Amygdala (tissue), 56 donors: Measurements from ENCODE around the gene DNAJC2.
"Not testable (repeated sequence)": the region's sequence is repeated elsewhere in the genome, so short reads cannot be mapped to it uniquely, and the experiment has no call there.

Experiments
- DNase-seq, 56 donors: peaks; one replicate each; lab custom pipeline; 2025; lab: John Stamatoyannopoulos, UW

DNAJC2 gene

GRCh38 chr7:103278195-103278594 lies 66.4 kb downstream of the DNAJC2 start:
- DNase-seq = peak in 1 of 56 donors; percentile 1

- not testable (repeated sequence) for DNase-seq
These were observed 69.7 kb downstream of the DNAJC2 start for GRCh38 chr7:103274867-103275266.

GRCh38 chr7:103273374-103273773 lies 71.2 kb downstream of the DNAJC2 start:
- DNase-seq = not testable (repeated sequence)

DNA sequence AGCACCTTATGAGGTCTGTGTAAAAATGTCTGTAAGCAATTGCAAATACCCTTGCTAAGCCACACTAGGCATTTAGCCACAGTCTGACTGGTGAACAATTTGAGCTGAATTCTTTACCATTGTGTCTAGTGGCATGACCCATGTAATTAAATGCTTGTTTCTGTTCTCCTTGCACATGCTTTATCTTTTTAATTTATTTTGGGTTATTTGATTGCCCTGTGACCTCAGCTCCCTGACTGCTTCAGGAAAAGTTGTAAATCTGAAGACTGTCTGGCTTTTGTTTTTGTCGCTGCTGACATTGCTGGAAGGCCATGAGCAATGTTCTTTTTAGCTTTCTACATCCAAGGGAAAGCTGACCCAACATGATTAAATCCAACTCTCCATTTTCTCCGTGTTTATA lies 78.3 kb downstream of the DNAJC2 start:
- not testable (repeated sequence) for DNase-seq

GRCh38 chr7:103264054-103264453 lies 80.5 kb downstream of the DNAJC2 start:
- DNase-seq = not testable (repeated sequence)
